ENCODE measurements around the gene RMND5A. TPM values are rescaled to one million over a fixed set of nuclear protein-coding genes. Genes with fewer than 3 reads are reported as not detected.

Gene RMND5A
- total and polyA plus RNA-seq, 10 donors = 6.0 to 56.5 (median 34.0) TPM

DNA sequence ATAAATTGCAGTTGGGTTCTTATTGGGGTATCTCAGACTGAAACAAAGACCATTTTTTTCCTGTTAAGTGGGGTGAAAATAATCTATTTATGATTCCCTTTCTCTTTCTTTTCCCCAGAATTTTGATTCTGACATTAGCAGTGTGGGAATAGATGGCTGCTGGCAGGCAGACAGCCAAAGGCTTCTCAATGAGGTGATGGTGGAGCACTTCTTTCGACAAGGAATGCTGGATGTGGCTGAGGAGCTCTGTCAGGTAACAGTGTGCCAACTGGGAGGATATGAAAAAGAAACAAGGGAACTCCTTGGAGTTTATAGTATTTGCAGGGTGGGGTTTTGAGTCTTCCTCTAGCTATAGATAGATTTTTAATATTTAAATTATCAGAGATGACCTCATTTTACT, 31.7 kb downstream of the RMND5A start:
- TF ChIP-seq POLR2A (IDR thresholded peaks at IDR 0.05) (no peak), POLR2AphosphoS5 (IDR thresholded peaks at IDR 0.05) (no peak)
- TF ChIP-seq, protein P1, sequence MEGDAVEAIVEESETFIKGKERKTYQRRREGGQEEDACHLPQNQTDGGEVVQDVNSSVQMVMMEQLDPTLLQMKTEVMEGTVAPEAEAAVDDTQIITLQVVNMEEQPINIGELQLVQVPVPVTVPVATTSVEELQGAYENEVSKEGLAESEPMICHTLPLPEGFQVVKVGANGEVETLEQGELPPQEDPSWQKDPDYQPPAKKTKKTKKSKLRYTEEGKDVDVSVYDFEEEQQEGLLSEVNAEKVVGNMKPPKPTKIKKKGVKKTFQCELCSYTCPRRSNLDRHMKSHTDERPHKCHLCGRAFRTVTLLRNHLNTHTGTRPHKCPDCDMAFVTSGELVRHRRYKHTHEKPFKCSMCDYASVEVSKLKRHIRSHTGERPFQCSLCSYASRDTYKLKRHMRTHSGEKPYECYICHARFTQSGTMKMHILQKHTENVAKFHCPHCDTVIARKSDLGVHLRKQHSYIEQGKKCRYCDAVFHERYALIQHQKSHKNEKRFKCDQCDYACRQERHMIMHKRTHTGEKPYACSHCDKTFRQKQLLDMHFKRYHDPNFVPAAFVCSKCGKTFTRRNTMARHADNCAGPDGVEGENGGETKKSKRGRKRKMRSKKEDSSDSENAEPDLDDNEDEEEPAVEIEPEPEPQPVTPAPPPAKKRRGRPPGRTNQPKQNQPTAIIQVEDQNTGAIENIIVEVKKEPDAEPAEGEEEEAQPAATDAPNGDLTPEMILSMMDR (IDR thresholded peaks at IDR 0.05 in 8 of 11, conservative IDR thresholded peaks at IDR 0.05 in 3 of 11) = no peak
- no peak for DNase-seq
- 94 to 100% (median 97%) methylated on average over 1 of the region's 1 CpG for WGBS, 5 donors
- no peak overlapping the region for H3K4me3 ChIP-seq
- peaks cover 0 to 79% (median 34%) of the 10 kb centered on the region in 6 donors for H3K36me3 ChIP-seq
- H3K27me3 ChIP-seq (replicated peaks in 1 of 7) = no peaks in the 10 kb centered on the region
- intact Hi-C loops (cut with DNase I; ENCODE audit: low total_unique reads) = no loop called here
- peaks cover 0 to 19% (median 10%) of the 10 kb centered on the region in 6 donors for H3K4me1 ChIP-seq
- H3K9me3 ChIP-seq = peaks cover 0 to 17% (median 14%) of the 10 kb centered on the region in 8 donors
- no peak overlapping the region for H3K27ac ChIP-seq

DNA sequence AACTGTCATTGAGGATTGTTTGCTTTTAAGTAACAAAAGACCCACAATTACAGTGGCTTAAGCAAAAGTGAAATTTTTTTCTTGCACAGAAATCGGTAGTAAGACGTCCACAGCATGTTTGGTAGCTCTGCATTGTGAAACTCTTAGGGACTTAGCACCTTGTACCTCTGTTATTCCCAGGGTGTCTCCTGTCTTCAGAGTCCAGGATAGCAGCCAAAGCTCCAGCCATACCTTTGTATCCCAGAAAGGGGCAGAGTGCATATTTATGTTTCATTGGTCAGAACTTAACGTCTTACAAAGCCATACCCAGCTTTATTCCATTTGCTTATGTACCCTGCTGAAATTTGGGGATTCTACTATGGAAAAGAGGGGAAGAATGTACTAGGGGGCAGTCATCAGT, 32.8 kb downstream of the RMND5A start:
- H3K4me3 ChIP-seq = no peak overlapping the region
- TF ChIP-seq, protein P1 (IDR thresholded peaks at IDR 0.05 in 8 of 11, conservative IDR thresholded peaks at IDR 0.05 in 3 of 11) = no peak
- TF ChIP-seq POLR2A (IDR thresholded peaks at IDR 0.05) (no peak), POLR2AphosphoS5 (IDR thresholded peaks at IDR 0.05) (no peak)
- no peaks in the 10 kb centered on the region for H3K27me3 ChIP-seq (replicated peaks in 1 of 7)
- H3K4me1 ChIP-seq = peaks cover 0 to 7% (median 4%) of the 10 kb centered on the region in 6 donors
- intact Hi-C loops (cut with DNase I; ENCODE audit: low total_unique reads) = no loop called here
- peaks cover 0 to 85% (median 35%) of the 10 kb centered on the region in 6 donors for H3K36me3 ChIP-seq
- H3K9me3 ChIP-seq = peaks cover 0 to 17% (median 14%) of the 10 kb centered on the region in 8 donors
- no peak for DNase-seq
- no peak overlapping the region for H3K27ac ChIP-seq
- WGBS, 5 donors = 95 to 96% (median 95%) methylated on average over 3 of the region's 3 CpGs

DNA sequence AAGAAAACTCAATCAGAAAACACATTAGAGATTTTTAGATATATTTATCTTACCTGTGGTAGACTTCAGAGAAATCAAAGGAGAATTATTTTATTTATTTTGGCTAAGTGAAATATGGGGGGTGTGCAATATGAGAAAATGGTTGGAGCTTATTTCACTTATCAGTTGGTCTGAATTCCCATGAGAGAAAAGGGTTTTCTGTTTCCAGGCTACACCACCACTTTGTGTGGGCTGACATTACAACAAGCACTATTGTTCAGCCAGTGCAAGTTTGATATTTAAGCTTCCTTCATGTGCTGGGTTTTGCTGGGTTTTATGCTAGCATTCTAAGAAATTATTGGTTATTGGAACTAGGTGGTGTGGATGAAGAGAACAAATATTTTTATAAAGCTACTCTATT, 33.5 kb downstream of the RMND5A start:
- Histone ChIP-seq H3K4me3 (no peak overlapping the region), H3K9me3 (peaks cover 0 to 17% (median 14%) of the 10 kb centered on the region in 8 donors), H3K27me3 (replicated peaks in 1 of 7) (no peaks in the 10 kb centered on the region), H3K27ac (no peak overlapping the region), H3K36me3 (peaks cover 0 to 85% (median 35%) of the 10 kb centered on the region in 6 donors), H3K4me1 (peaks cover 0 to under 1% (median 0%) of the 10 kb centered on the region in 6 donors)
- DNase-seq = no peak
- TF ChIP-seq, protein P1 (IDR thresholded peaks at IDR 0.05 in 8 of 11, conservative IDR thresholded peaks at IDR 0.05 in 3 of 11) = no peak
- TF ChIP-seq POLR2AphosphoS5 (IDR thresholded peaks at IDR 0.05) (no peak), POLR2A (IDR thresholded peaks at IDR 0.05) (no peak)
- intact Hi-C loops (cut with DNase I; ENCODE audit: low total_unique reads) = no loop called here

DNA sequence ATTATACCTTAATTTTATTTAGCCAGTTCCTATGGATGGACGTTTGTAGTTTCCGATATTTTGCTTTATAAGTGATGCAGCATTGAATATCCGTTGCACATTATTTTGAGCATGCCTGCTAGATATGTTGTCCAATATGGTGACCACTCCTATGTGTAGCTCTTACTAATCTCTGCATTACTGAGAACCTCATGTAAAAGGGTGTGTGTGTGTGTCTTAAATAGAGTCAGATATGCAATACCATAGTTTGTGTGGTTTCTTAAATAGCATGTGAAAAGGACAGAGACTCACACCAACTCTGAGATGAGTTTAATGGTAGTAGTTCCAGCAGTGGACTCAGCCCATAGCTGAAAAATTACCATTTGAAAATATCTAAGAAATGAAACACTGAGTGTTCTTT, 38.3 kb downstream of the RMND5A start:
- WGBS, 5 donors = 90 to 97% (median 95%) methylated on average over 3 of the region's 3 CpGs
- H3K4me1 ChIP-seq = peaks cover 0 to 10% (median 0%) of the 10 kb centered on the region in 6 donors
- no peak overlapping the region for H3K4me3 ChIP-seq
- intact Hi-C loops (cut with DNase I; ENCODE audit: low total_unique reads) = no loop called here
- no peaks in the 10 kb centered on the region for H3K27me3 ChIP-seq (replicated peaks in 1 of 7)
- no peaks in the 10 kb centered on the region for H3K9me3 ChIP-seq
- TF ChIP-seq POLR2A (IDR thresholded peaks at IDR 0.05) = no peak
- TF ChIP-seq, protein P1 (IDR thresholded peaks at IDR 0.05 in 8 of 11, conservative IDR thresholded peaks at IDR 0.05 in 3 of 11) = no peak
- TF ChIP-seq POLR2AphosphoS5 (IDR thresholded peaks at IDR 0.05) = no peak
- DNase-seq = no peak
- H3K27ac ChIP-seq = no peak overlapping the region
- H3K36me3 ChIP-seq = peaks cover 0 to 60% (median 21%) of the 10 kb centered on the region in 6 donors
